ENCODE data around the gene EBF3.

Gene EBF3

DNA sequence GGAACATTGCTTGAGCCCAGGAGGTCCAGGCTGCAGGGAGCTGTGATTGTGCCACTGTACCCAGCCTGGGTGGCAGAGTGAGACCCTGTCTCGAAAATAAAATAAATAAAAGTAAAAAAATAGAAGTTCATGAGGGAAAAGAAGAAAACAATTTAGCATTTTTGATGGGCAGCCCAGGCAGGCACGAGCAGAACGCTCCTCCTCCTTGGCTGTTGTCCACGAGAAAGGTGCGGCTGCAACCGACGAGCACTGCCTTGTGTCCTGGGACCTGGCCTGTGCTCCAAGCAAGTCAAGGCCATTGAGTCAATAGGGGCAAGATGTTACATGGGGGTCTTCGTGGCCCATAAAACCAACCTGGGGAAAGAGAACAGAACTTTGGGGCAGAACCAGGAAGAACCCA lies 25.6 kb downstream of the EBF3 start:
- H3K4me3 ChIP-seq (ENCODE audit: low read depth, low read length) = no peak overlapping the region
- TF ChIP-seq, protein P1, sequence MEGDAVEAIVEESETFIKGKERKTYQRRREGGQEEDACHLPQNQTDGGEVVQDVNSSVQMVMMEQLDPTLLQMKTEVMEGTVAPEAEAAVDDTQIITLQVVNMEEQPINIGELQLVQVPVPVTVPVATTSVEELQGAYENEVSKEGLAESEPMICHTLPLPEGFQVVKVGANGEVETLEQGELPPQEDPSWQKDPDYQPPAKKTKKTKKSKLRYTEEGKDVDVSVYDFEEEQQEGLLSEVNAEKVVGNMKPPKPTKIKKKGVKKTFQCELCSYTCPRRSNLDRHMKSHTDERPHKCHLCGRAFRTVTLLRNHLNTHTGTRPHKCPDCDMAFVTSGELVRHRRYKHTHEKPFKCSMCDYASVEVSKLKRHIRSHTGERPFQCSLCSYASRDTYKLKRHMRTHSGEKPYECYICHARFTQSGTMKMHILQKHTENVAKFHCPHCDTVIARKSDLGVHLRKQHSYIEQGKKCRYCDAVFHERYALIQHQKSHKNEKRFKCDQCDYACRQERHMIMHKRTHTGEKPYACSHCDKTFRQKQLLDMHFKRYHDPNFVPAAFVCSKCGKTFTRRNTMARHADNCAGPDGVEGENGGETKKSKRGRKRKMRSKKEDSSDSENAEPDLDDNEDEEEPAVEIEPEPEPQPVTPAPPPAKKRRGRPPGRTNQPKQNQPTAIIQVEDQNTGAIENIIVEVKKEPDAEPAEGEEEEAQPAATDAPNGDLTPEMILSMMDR (IDR thresholded peaks at IDR 0.05; ENCODE audit: low read depth, low read length, missing control alignments) = no peak
- no peak for DNase-seq (ENCODE audit: low read depth)

DNA sequence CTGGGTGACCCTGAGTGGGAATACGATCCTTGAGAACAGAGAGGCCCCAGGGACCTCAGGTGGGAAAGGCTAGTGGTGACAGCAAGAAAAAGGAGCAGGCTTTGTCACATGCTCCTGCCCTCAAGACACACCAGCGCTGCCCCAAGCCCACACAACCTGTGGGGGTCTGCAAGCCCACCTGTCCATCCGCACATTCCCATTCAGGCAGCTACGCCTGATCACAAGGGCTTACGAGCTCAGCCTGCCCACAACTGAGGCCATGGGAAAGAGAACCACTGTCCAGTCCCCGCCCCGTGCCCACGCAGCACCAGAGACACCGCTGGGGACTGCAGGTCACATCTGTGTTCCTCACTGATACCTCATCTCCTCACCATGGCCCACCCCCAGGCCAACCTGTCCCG lies 26.7 kb downstream of the EBF3 start:
- H3K4me3 ChIP-seq (ENCODE audit: low read depth, low read length) = no peak overlapping the region
- TF ChIP-seq, protein P1 (IDR thresholded peaks at IDR 0.05; ENCODE audit: low read depth, low read length, missing control alignments) = no peak
- no peak for DNase-seq (ENCODE audit: low read depth)

DNA sequence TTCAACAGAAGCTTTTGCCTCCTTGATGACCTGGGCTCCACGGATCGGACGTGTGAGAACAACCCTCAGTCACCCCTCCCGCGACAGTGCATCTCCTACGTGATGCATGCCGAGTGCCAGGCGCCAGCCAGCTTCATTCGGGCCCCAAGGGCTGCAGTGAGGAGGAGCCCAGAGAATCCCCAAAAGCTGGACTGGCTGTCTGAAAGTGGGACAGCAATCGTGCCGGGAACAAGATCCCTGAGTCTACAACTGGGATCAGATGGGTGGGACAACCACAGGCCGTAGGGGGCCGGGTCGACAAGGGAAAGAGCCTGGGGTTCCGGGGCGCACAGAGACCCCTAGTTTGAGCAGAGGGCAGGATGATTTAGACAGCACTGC lies 27.2 kb downstream of the EBF3 start:
- no peak for DNase-seq (ENCODE audit: low read depth)
- TF ChIP-seq, protein P1 (IDR thresholded peaks at IDR 0.05; ENCODE audit: low read depth, low read length, missing control alignments) = no peak
- H3K4me3 ChIP-seq (ENCODE audit: low read depth, low read length) = no peak overlapping the region

DNA sequence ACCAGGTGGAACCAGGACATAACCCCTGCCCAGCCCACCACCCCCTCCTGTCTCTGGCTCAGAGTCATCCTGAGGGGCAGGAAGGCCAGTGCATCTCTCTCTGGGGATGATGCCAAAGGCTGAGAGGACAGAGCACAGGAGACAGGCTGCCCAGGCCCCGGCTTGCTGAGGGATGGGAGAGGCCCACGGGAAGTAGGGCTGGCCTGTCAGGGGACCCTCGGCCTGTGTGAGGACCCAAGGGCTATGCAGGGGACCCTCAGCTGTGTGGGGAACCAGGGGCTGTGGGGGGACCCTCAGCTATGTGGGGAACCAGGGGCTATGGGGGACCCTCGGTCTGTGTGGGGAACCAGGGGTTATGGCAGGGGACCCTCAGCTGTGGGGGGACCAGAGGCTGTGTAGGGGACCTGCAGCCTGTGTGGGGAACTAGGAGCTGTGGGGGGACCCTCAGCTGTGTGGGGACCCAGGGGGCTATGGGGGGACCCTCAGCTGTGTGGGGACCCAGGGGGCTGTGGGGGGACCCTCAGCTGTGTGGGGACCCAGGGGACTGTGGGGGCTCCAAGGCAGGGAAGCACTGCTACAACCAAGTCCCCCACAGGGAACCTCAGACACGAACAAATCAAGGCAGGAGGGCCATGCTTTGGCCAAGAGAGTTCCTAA lies 27.7 kb downstream of the EBF3 start:
- H3K4me3 ChIP-seq (ENCODE audit: low read depth, low read length) = no peak overlapping the region
- TF ChIP-seq, protein P1 (IDR thresholded peaks at IDR 0.05; ENCODE audit: low read depth, low read length, missing control alignments) = no peak
- no peak for DNase-seq (ENCODE audit: low read depth)

DNA sequence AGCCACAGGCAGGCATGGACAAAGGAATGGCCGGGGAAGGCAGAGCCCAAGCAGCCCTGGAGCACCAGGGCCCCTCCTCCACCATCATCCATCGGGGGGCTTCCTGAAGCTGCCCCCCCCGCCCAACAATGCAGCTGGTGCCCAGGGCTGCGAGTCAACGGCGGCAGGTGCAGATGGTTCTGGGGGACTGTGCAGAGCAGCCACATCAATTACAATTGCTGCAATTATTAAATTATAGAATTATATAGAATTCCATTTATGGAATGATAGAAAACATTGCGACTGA lies 28.3 kb downstream of the EBF3 start:
- no peak for DNase-seq (ENCODE audit: low read depth)
- no peak overlapping the region for H3K4me3 ChIP-seq (ENCODE audit: low read depth, low read length)
- TF ChIP-seq, protein P1 (IDR thresholded peaks at IDR 0.05; ENCODE audit: low read depth, low read length, missing control alignments) = no peak

DNA sequence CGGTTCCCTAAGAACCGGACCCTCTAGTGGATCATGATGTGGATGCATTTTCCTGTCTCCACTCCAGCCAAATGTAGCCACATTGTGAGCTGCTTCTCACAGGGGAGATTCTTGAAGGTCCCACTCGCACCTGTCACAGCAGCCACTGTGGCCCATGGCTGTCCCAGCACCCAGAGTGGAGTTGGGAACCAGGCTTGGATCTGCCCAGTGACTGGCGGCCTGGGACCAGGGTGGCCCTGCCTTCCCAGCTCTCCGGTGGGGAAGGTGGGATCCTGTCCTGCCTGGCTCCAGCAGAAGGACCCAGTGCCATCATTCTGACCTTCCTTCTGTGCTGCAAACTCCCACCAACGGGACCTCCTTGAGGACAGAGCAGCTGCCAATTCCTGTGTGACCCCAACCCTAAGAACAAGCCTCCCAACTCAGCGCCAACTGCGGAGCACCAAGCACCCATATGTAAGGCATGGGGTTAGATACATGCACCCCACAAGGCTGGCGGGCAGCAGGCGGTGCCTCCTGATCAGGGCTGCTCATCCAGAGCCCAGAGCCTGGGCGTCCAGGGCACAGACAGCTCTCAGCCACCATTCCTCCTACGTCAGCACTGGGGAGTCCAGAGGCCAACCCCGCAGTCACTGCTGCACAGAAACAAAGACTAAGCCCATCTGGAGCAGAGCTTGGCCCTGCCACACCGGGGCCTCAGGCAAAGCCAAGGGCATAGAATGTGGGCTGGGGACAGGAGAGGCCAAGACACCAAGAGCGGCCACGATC lies 28.8 kb downstream of the EBF3 start:
- TF ChIP-seq, protein P1 (IDR thresholded peaks at IDR 0.05; ENCODE audit: low read depth, low read length, missing control alignments) = no peak
- DNase-seq (ENCODE audit: low read depth) = no peak
- no peak overlapping the region for H3K4me3 ChIP-seq (ENCODE audit: low read depth, low read length)
